ENCODE data around the gene SAPCD2.

DNA sequence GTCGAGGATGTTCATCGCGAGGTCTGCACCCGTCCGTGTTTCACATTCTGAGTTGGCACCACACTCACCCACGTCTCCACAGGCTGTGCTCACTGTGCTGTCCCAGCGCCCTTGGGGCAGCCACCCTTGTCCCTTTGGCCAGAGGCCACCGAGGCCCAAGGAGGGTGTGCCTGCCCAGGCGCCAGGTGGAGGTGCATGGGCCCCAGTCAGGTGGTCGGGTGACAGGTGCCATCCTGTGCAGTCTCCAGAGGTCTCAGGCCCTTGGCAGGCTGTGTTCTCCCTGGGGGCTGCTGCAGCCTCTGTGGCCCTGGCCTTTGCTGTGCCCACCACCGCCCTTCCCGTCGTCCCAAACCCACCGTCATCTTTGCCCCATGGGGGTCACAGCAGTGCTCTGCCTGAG lies 28.9 kb upstream of the SAPCD2 start:
- TF ChIP-seq, protein P1, sequence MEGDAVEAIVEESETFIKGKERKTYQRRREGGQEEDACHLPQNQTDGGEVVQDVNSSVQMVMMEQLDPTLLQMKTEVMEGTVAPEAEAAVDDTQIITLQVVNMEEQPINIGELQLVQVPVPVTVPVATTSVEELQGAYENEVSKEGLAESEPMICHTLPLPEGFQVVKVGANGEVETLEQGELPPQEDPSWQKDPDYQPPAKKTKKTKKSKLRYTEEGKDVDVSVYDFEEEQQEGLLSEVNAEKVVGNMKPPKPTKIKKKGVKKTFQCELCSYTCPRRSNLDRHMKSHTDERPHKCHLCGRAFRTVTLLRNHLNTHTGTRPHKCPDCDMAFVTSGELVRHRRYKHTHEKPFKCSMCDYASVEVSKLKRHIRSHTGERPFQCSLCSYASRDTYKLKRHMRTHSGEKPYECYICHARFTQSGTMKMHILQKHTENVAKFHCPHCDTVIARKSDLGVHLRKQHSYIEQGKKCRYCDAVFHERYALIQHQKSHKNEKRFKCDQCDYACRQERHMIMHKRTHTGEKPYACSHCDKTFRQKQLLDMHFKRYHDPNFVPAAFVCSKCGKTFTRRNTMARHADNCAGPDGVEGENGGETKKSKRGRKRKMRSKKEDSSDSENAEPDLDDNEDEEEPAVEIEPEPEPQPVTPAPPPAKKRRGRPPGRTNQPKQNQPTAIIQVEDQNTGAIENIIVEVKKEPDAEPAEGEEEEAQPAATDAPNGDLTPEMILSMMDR (conservative IDR thresholded peaks at IDR 0.05), result no peak
- TF ChIP-seq ZFX (IDR thresholded peaks at IDR 0.05), result no peak
